Measurements from ENCODE around the gene WNT2. TPM values are rescaled to one million over a fixed set of nuclear protein-coding genes. Genes with fewer than 3 reads are reported as not detected.

WNT2 gene
- total and polyA plus RNA-seq, 11 donors: 0.09 to 1.2 (median 0.20) TPM; not detected in 3

GRCh38 chr7:117278040-117278439 is 44.8 kb downstream of the WNT2 start:
- no peaks in the 10 kb centered on the region for H3K9me3 ChIP-seq
- peaks cover 0 to 4% (median 0%) of the 10 kb centered on the region in 9 donors for H3K27me3 ChIP-seq
- no peak overlapping the region for H3K4me3 ChIP-seq
- H3K27ac ChIP-seq: no peak overlapping the region
- TF ChIP-seq CTCF (IDR thresholded peaks at IDR 0.05): no peak
- no peak for TF ChIP-seq POLR2A (IDR thresholded peaks at IDR 0.05)
- ATAC-seq: no peak
- H3K4me1 ChIP-seq: peaks cover 0 to 3% (median 0%) of the 10 kb centered on the region in 12 donors
- peak in 1 of 5 donors; percentile 48 for DNase-seq
- intact Hi-C loops (cut with DNase I): no loop called here
- no peaks in the 10 kb centered on the region for H3K36me3 ChIP-seq
- 87 to 100% (median 93%) methylated on average over 6 to 10 of the region's 10 CpGs for WGBS, 4 donors

GRCh38 chr7:117277576-117277975 is 45.3 kb downstream of the WNT2 start:
- H3K27ac ChIP-seq: no peak overlapping the region
- ATAC-seq (no peak), DNase-seq (no peak)
- no peaks in the 10 kb centered on the region for H3K9me3 ChIP-seq
- TF ChIP-seq POLR2A (IDR thresholded peaks at IDR 0.05) (no peak), CTCF (IDR thresholded peaks at IDR 0.05) (no peak)
- no peak overlapping the region for H3K4me3 ChIP-seq
- peaks cover 0 to 3% (median 0%) of the 10 kb centered on the region in 12 donors for H3K4me1 ChIP-seq
- WGBS, 4 donors: 81 to 88% (median 83%) methylated on average over 3 of the region's 3 CpGs
- H3K36me3 ChIP-seq: no peaks in the 10 kb centered on the region
- intact Hi-C loops (cut with DNase I): no loop called here
- H3K27me3 ChIP-seq: peaks cover 0 to 4% (median 0%) of the 10 kb centered on the region in 9 donors

GRCh38 chr7:117274951-117275350 is 47.9 kb downstream of the WNT2 start:
- no peaks in the 10 kb centered on the region for H3K36me3 ChIP-seq
- DNase-seq (no peak), ATAC-seq (no peak)
- H3K4me3 ChIP-seq: no peak overlapping the region
- intact Hi-C loops (cut with DNase I): no loop called here
- TF ChIP-seq CTCF (IDR thresholded peaks at IDR 0.05) (no peak), POLR2A (IDR thresholded peaks at IDR 0.05) (no peak)
- WGBS, 4 donors: 60 to 74% (median 68%) methylated on average over 4 of the region's 4 CpGs
- H3K27ac ChIP-seq: no peak overlapping the region
- H3K27me3 ChIP-seq: peaks cover 0 to 4% (median 0%) of the 10 kb centered on the region in 9 donors
- H3K4me1 ChIP-seq: peaks cover 0 to 2% (median 0%) of the 10 kb centered on the region in 12 donors
- H3K9me3 ChIP-seq: no peaks in the 10 kb centered on the region

GRCh38 chr7:117273814-117274225 is 49.0 kb downstream of the WNT2 start:
- Histone ChIP-seq H3K4me1 (no peaks in the 10 kb centered on the region), H3K27ac (no peak overlapping the region), H3K36me3 (no peaks in the 10 kb centered on the region), H3K4me3 (no peak overlapping the region), H3K27me3 (peaks cover 0 to 4% (median 0%) of the 10 kb centered on the region in 9 donors), H3K9me3 (no peaks in the 10 kb centered on the region)
- 63 to 70% (median 69%) methylated on average over 11 of the region's 11 CpGs for WGBS, 4 donors
- no peak for ATAC-seq
- no peak for TF ChIP-seq CTCF (IDR thresholded peaks at IDR 0.05)
- no peak for TF ChIP-seq POLR2A (IDR thresholded peaks at IDR 0.05)
- DNase-seq: no peak
- intact Hi-C loops (cut with DNase I): no loop called here
